Embryonic facial prominence (tissue), 1 donor: Measurements from ENCODE around the gene INPP5J.
"Not testable (repeated sequence)": the region's sequence is repeated elsewhere in the genome, so short reads cannot be mapped to it uniquely, and the experiment has no call there.

ENCODE experiments used
- DNase-seq: peaks from one replicate; pipeline ENCODE4 v3.0.0-alpha.2; 2016; ENCODE audit errors: extremely low spot score

The INPP5J gene

GRCh38 chr22:31088233-31088986 is 34.4 kb upstream of the INPP5J start:
- no peak for DNase-seq

- DNase-seq, result no peak
Measured at GRCh38 chr22:31089160-31090100, 33.3 kb upstream of the INPP5J start.

- DNase-seq, result no peak
Measured at GRCh38 chr22:31090217-31091085, 32.3 kb upstream of the INPP5J start.

GRCh38 chr22:31091106-31091975 is 31.4 kb upstream of the INPP5J start:
- no peak for DNase-seq

- DNase-seq, result no peak
Measured at GRCh38 chr22:31092161-31092560, 30.6 kb upstream of the INPP5J start.

GRCh38 chr22:31093086-31093850 is 29.5 kb upstream of the INPP5J start:
- DNase-seq, result no peak

GRCh38 chr22:31094021-31094551 is 28.7 kb upstream of the INPP5J start:
- no peak for DNase-seq

- no peak for DNase-seq
Measured at GRCh38 chr22:31094741-31095140, 28.0 kb upstream of the INPP5J start.

GRCh38 chr22:31095637-31096249 is 27.0 kb upstream of the INPP5J start:
- DNase-seq, result no peak

GRCh38 chr22:31096657-31097279 is 26.0 kb upstream of the INPP5J start:
- no peak for DNase-seq

- DNase-seq, result not testable (repeated sequence)
Measured at GRCh38 chr22:31097539-31097938, 25.2 kb upstream of the INPP5J start.

GRCh38 chr22:31097941-31098631 is 24.7 kb upstream of the INPP5J start:
- DNase-seq, result no peak

- DNase-seq, result no peak
Measured at GRCh38 chr22:31098632-31099110, 24.1 kb upstream of the INPP5J start.

- DNase-seq, result no peak
Measured at GRCh38 chr22:31099386-31099785, 23.4 kb upstream of the INPP5J start.

- no peak for DNase-seq
Measured at GRCh38 chr22:31099841-31100761, 22.7 kb upstream of the INPP5J start.

- DNase-seq, result no peak
Measured at GRCh38 chr22:31100762-31101525, 21.8 kb upstream of the INPP5J start.
